ENCODE results near the gene PRLH. TPM values are rescaled to one million over a fixed set of nuclear protein-coding genes. Genes with fewer than 3 reads are reported as not detected.
A peak's percentile ranks its signal among the peaks of the same experiment; 100 is the strongest.

Gene PRLH
- total and polyA plus RNA-seq, 4 donors = not detected

GRCh38 chr2:237547841-237548416 is 18.4 kb upstream of the PRLH start (continued):
- TF ChIP-seq REST (IDR thresholded peaks at IDR 0.05) = peak; percentile 91

- H3K36me3 ChIP-seq (ENCODE audit: control insufficient read depth in 4 of 4, insufficient read depth in 3 of 4, low read depth in 1 of 4, low read length in 3 of 4) = peaks cover 4 to 10% (median 7%) of the 10 kb centered on the region in 4 donors
- peaks cover 2 to 40% (median 25%) of the 10 kb centered on the region in 4 donors for H3K4me1 ChIP-seq (ENCODE audit: control insufficient read depth in 4 of 4, insufficient read depth in 4 of 4, low read length in 3 of 4)
- no peak for TF ChIP-seq FOXA2 (IDR thresholded peaks at IDR 0.05)
- no peak for TF ChIP-seq YY1 (IDR thresholded peaks at IDR 0.05)
- TF ChIP-seq RXRA (IDR thresholded peaks at IDR 0.05) = no peak
- no peak for TF ChIP-seq EGR1 (IDR thresholded peaks at IDR 0.05; ENCODE audit: low read depth in 2 of 2)
- no peak for TF ChIP-seq RAD21 (IDR thresholded peaks at IDR 0.05)
- no peak for TF ChIP-seq FOXA1 (IDR thresholded peaks at IDR 0.05)
- DNase-seq (ENCODE audit: low spot score) = no peak
- H3K9ac ChIP-seq (ENCODE audit: low read depth in 1 of 2, low read length in 2 of 2) = no peak overlapping the region
- no peak overlapping the region for H3K4me3 ChIP-seq (ENCODE audit: low read depth in 1 of 3, low read length in 3 of 3)
- no peaks in the 10 kb centered on the region for H3K27me3 ChIP-seq (ENCODE audit: control insufficient read depth in 4 of 4, insufficient read depth in 4 of 4, low read length in 3 of 4)
- H3K9me3 ChIP-seq (ENCODE audit: control insufficient read depth in 4 of 4, low read length in 3 of 4) = no peaks in the 10 kb centered on the region
- 90% methylated on average over 8 of the region's 8 CpGs for WGBS
- H3K27ac ChIP-seq (ENCODE audit: low read depth in 1 of 2, low read length in 2 of 2) = peak overlapping the region in 1 of 2 donors; percentile 0
Observed at GRCh38 chr2:237549216-237549615, 17.2 kb upstream of the PRLH start.

- WGBS = 78% methylated on average over 17 of the region's 17 CpGs
- no peak overlapping the region for H3K4me3 ChIP-seq (ENCODE audit: low read depth in 1 of 3, low read length in 3 of 3)
- H3K27me3 ChIP-seq (ENCODE audit: control insufficient read depth in 4 of 4, insufficient read depth in 4 of 4, low read length in 3 of 4) = no peaks in the 10 kb centered on the region
- peaks cover 2 to 40% (median 25%) of the 10 kb centered on the region in 4 donors for H3K4me1 ChIP-seq (ENCODE audit: control insufficient read depth in 4 of 4, insufficient read depth in 4 of 4, low read length in 3 of 4)
- TF ChIP-seq RAD21 (IDR thresholded peaks at IDR 0.05) (no peak), TAF1 (conservative IDR thresholded peaks at IDR 0.05) (no peak)
- DNase-seq (ENCODE audit: low spot score) = no peak
- peak overlapping the region; percentile 0 to 33 for H3K27ac ChIP-seq (ENCODE audit: low read depth in 1 of 2, low read length in 2 of 2)
- H3K9ac ChIP-seq (ENCODE audit: low read depth in 1 of 2, low read length in 2 of 2) = no peak overlapping the region
- H3K9me3 ChIP-seq (ENCODE audit: control insufficient read depth in 4 of 4, low read length in 3 of 4) = peaks cover 0 to under 1% (median 0%) of the 10 kb centered on the region in 4 donors
- H3K36me3 ChIP-seq (ENCODE audit: control insufficient read depth in 4 of 4, insufficient read depth in 3 of 4, low read depth in 1 of 4, low read length in 3 of 4) = peaks cover 5 to 13% (median 12%) of the 10 kb centered on the region in 4 donors
Observed at GRCh38 chr2:237549643-237550415, 16.5 kb upstream of the PRLH start.

GRCh38 chr2:237551071-237551574 is 15.3 kb upstream of the PRLH start:
- Histone ChIP-seq H3K9me3 (ENCODE audit: control insufficient read depth in 4 of 4, low read length in 3 of 4) (peaks cover 3 to 6% (median 3%) of the 10 kb centered on the region in 4 donors), H3K27me3 (ENCODE audit: control insufficient read depth in 4 of 4, insufficient read depth in 4 of 4, low read length in 3 of 4) (no peaks in the 10 kb centered on the region), H3K4me1 (ENCODE audit: control insufficient read depth in 4 of 4, insufficient read depth in 4 of 4, low read length in 3 of 4) (peaks cover 2 to 40% (median 25%) of the 10 kb centered on the region in 4 donors), H3K4me3 (ENCODE audit: low read depth in 1 of 3, low read length in 3 of 3) (no peak overlapping the region), H3K27ac (ENCODE audit: low read depth in 1 of 2, low read length in 2 of 2) (peak overlapping the region; percentile 85 to 92), H3K36me3 (ENCODE audit: control insufficient read depth in 4 of 4, insufficient read depth in 3 of 4, low read depth in 1 of 4, low read length in 3 of 4) (peaks cover 5 to 20% (median 12%) of the 10 kb centered on the region in 4 donors), H3K9ac (ENCODE audit: low read depth in 1 of 2, low read length in 2 of 2) (peak overlapping the region in 1 of 2 donors; percentile 23)
- DNase-seq (ENCODE audit: low spot score) = no peak
- WGBS = 55% methylated on average over 16 of the region's 16 CpGs
- peak; percentile 87 for TF ChIP-seq SP1 (IDR thresholded peaks at IDR 0.05)
- peak; percentile 77 for TF ChIP-seq REST (IDR thresholded peaks at IDR 0.05)
- peak; percentile 88 for TF ChIP-seq HNF4G (IDR thresholded peaks at IDR 0.05)
- TF ChIP-seq RAD21 (IDR thresholded peaks at IDR 0.05) = peak; percentile 50 to 58
- peak in 1 of 2 donors; percentile 52 for TF ChIP-seq EGR1 (IDR thresholded peaks at IDR 0.05; ENCODE audit: low read depth in 2 of 2)
- TF ChIP-seq MAX (IDR thresholded peaks at IDR 0.05) = peak; percentile 99
- peak; percentile 47 for TF ChIP-seq FOXA2 (IDR thresholded peaks at IDR 0.05)
- peak; percentile 71 for TF ChIP-seq FOXA1 (IDR thresholded peaks at IDR 0.05)
- TF ChIP-seq NR2F2 (IDR thresholded peaks at IDR 0.05) = no peak
- peak; percentile 76 for TF ChIP-seq ATF3 (IDR thresholded peaks at IDR 0.05)
- peak; percentile 77 for TF ChIP-seq ZBTB33 (IDR thresholded peaks at IDR 0.05)

Data from liver (tissue), 9 donors.